ENCODE results near the gene FAM156B. TPM values are rescaled to one million over a fixed set of nuclear protein-coding genes. Genes with fewer than 3 reads are reported as not detected.
"Not testable (repeated sequence)": the region's sequence is repeated elsewhere in the genome, so short reads cannot be mapped to it uniquely, and the experiment has no call there.

The FAM156B gene
- total RNA-seq, 2 donors from 2014 or later = 10.6 to 12.6 TPM

DNA sequence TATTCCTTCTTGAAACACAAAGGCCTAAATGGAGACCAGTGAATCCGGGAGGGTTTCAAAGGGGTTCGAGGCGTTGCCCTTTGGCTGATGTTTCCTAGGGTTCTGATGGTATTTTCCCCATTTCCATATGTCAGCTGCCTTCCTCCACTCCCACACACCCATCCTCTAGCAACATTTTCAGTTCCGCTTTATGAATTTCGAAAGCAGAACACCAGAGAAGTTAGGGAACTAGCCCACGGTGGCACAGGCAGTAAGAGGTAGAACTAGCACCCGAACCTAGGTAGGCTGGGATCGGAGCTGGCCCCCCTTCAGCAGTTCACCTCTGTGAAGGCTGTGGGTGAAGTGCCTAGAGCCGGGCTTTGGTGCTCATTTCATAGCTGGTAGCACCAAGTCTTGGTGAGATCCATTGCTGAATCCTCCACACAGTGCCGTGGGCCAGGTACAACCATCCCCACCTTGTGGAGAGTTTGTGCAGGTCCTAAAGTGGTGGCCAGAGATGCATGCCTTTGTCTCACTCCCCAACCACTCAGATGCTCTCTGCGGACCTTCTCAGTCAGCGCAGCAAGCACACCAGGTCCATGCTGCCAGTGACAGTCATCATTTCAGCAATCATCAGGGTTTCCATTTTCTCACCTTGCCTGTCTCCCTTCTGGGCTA lies 12.3 kb downstream of the FAM156B start:
- ATAC-seq; DNase-seq; intact Hi-C loops (cut with DNase I, micrococcal nuclease): not testable (repeated sequence)

DNA sequence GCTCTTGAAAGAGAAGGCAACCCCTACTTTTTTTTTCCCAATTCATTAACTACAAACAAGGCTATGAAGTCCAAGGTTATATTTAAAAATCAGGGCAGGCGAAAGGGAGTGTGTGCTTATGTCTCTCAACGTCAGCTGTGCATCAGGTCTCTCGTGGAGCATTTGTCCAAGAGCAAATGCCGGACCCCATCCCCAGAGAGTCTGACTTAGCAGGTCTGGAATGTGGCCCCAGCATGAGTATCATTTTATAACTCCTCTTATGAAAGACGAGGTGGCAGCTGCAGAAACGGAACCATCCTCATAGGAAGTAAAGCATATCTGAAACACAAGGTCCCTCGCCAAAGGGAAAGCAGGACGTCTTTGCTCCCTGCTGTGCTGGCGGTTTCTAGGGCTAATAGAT lies 16.6 kb downstream of the FAM156B start:
- intact Hi-C loops (cut with DNase I, micrococcal nuclease); DNase-seq; ATAC-seq: not testable (repeated sequence)

DNA sequence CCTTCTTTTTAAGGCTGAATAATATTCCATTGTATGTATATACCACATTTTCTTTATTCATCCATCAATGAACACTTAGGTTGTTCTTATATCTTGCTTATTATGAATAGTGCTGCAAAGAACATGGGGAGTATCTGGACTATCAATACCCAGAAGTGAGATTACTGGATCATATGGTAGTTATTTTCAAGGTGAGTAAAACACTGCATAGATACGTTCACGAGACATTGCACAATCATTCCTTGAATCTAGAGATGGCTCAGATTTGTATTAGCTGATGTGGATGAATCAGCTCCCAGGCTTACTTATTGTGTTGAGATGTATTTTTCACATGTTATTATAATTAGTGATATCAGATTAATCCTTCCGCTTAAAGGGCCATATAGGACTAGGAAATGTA lies 17.6 kb downstream of the FAM156B start:
- ATAC-seq; DNase-seq; intact Hi-C loops (cut with DNase I, micrococcal nuclease): not testable (repeated sequence)

DNA sequence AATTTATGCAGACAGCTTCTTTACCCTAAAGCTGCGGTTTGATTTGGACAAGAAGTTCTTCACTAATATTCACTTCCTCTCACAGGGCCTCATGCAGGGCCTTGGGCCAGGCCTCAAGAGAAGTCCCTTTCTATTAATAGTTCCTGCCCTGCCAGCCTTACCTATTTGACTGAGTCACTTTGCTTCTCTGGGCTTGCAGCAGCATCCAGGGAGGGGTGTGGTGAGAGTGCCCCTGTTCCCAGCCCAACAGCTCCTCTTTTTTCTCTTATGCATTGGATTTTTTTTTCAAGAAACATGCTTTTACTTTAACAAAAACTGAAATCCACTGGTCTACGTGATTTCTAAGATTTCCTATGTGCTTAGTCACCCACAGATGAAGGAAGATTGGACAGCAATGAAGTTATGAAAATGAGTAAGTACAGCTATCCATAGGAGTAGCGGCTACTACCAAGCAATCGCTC lies 26.7 kb downstream of the FAM156B start:
- intact Hi-C loops (cut with DNase I, micrococcal nuclease) = no loop called here
- DNase-seq = no peak

DNA sequence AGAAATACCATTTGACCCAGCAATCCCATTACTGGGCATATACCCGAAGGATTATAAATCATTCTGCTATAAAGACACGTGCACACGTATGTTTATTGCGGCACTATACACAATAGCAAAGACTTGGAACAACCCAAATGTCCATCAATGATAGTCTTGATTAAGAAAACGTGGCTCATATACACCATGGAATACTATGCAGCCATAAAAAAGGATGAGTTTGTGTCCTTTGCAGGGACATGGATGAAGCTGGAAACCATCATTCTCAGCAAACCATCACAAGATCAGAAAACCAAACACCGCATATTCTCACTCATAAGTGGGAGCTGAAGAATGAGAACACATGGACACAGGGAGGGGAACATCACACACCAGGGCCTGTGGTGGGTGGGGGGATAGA lies 33.1 kb downstream of the FAM156B start:
- DNase-seq; ATAC-seq; intact Hi-C loops (cut with DNase I, micrococcal nuclease): not testable (repeated sequence)

More for the DNA sequence above, 26.7 kb downstream of the FAM156B start:
- no peak for ATAC-seq

DNA sequence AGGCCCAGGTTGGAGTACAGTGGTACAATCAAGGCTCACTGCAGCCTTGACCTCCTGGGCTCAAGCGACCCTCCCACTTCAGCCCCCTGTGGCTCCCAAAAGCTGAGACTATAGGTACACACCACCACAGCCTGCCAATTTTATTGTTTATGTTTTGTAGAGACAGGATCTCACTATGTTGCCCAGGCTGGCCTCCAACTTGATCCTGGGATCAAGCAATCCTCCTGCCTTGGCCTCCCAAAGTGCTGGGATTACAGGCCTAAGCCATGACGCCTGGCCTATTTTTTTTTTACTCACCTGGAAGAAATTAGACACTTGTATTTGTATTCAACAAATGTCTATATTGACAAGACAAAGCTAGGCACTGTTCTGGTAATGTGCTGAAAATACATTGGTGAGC lies 36.1 kb downstream of the FAM156B start:
- DNase-seq = no peak
- intact Hi-C loops (cut with DNase I, micrococcal nuclease) = no loop called here
- ATAC-seq = no peak

DNA sequence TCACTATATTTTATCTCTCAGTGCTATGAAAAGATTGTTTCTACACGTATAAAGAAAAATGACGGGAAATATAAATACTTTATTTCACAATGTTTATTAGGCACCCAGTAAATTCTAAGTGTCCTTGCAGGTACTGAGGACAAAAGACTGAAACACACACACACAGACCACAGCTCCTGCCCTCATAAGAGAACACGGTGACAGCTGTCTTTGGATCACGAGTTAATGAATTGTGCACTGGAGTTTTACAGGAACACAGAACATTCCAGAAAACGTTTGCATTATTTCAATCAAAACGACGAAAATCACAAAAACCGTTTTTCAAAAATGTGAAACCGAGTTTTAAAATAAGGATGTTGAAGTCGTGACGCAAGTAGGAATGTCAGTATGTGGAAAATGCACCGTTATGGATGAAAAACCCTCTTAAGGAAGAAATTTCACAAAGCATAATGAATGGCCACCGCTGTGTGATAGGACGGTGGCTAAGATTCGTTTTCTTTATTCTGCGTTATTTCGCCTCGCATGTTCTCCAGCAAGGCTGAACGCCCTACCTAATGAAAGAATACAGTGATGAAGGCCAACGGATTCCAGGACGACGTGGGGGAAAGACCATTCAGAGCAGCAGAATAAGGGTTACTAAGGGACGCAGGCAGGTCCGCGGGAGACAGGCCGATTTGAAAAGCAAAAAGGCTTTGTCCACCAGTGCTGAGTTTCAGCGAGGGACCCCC lies 37.0 kb downstream of the FAM156B start:
- DNase-seq (no peak), ATAC-seq (no peak)
- intact Hi-C loops (cut with DNase I, micrococcal nuclease) = no loop called here

DNA sequence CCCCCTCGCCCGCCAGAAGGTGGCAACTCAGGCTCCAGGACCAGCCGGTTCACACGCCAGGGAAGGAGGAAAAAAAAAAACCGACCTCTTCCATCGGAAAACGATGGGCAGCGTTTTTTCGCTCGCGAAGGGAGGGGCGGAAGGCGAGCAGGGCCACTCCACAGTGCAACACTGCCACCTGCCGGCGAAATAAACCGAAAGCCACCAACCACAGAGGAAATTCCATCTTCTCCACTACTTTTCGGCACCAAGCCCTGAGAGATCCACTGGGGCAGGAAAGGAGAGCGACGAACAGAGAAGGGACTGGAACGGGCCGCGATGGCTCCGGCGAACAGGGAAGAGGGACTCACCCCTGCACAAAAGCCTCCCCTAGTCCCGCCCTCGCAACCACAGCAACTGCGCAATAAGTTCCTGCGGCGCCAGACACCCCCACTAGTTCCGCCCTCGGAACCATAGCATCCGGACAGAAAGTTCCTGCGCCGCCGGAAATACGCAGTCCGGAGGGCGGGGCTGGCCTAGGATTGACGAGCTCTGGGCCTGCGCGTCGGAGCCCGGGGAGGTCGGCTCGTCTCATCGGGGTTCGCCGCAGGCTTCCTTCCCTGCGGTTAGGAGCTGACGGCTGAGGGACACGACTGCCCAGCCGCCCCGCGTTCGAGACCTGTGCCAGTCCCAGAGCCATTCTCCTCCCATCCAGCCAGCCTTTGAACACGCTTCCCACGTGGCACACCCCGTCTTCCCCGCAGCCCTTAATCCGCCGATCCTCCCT lies 37.8 kb downstream of the FAM156B start:
- intact Hi-C loops (cut with DNase I, micrococcal nuclease) = no loop called here
- ATAC-seq (peak; percentile 97), DNase-seq (peak; percentile 96 to 99)

DNA sequence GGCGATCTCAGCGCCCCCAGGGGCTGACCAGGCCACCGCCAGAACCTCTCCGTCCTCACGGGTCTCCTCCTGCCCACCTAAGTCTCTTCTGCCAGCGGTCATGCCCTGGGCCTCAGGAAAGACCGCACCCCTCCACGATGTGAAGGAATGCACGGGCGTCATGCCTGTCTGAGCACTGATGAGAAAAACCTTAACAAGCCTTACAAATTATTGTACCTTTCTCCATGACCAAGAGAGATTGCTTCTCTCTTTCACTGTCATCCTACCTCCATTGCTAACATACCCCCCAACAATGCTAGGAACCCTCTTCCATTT lies 38.3 kb downstream of the FAM156B start:
- ATAC-seq = peak; percentile 30
- DNase-seq; intact Hi-C loops (cut with DNase I, micrococcal nuclease): not testable (repeated sequence)

DNA sequence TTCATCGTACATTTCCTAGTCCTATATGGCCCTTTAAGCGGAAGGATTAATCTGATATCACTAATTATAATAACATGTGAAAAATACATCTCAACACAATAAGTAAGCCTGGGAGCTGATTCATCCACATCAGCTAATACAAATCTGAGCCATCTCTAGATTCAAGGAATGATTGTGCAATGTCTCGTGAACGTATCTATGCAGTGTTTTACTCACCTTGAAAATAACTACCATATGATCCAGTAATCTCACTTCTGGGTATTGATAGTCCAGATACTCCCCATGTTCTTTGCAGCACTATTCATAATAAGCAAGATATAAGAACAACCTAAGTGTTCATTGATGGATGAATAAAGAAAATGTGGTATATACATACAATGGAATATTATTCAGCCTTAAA lies 43.6 kb downstream of the FAM156B start:
- DNase-seq; ATAC-seq; intact Hi-C loops (cut with DNase I, micrococcal nuclease): not testable (repeated sequence)

DNA sequence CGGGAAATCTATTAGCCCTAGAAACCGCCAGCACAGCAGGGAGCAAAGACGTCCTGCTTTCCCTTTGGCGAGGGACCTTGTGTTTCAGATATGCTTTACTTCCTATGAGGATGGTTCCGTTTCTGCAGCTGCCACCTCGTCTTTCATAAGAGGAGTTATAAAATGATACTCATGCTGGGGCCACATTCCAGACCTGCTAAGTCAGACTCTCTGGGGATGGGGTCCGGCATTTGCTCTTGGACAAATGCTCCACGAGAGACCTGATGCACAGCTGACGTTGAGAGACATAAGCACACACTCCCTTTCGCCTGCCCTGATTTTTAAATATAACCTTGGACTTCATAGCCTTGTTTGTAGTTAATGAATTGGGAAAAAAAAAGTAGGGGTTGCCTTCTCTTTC lies 44.6 kb downstream of the FAM156B start:
- DNase-seq; ATAC-seq; intact Hi-C loops (cut with DNase I, micrococcal nuclease): not testable (repeated sequence)

DNA sequence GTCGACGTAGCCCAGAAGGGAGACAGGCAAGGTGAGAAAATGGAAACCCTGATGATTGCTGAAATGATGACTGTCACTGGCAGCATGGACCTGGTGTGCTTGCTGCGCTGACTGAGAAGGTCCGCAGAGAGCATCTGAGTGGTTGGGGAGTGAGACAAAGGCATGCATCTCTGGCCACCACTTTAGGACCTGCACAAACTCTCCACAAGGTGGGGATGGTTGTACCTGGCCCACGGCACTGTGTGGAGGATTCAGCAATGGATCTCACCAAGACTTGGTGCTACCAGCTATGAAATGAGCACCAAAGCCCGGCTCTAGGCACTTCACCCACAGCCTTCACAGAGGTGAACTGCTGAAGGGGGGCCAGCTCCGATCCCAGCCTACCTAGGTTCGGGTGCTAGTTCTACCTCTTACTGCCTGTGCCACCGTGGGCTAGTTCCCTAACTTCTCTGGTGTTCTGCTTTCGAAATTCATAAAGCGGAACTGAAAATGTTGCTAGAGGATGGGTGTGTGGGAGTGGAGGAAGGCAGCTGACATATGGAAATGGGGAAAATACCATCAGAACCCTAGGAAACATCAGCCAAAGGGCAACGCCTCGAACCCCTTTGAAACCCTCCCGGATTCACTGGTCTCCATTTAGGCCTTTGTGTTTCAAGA lies 48.8 kb downstream of the FAM156B start:
- intact Hi-C loops (cut with DNase I, micrococcal nuclease); ATAC-seq; DNase-seq: not testable (repeated sequence)

DNA sequence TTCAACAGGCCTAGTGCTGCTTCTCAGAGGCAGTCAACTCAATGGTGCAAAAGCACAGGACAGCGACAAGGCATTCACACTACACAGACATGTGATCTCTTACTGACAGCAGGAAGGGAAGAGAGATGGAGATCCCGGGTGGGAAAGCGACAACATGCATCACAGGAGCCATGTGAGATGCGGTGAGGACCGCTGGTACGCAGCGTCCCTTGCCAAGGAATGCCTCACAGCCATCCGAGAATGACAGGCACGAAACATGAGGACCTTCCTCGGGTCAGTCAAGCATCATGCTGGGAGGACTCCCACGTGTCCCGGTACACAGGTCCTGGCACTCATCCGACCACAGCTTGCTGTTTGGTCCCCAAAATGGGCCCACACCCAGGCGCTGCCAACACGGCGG lies 50.4 kb downstream of the FAM156B start:
- DNase-seq; intact Hi-C loops (cut with DNase I, micrococcal nuclease); ATAC-seq: not testable (repeated sequence)

DNA sequence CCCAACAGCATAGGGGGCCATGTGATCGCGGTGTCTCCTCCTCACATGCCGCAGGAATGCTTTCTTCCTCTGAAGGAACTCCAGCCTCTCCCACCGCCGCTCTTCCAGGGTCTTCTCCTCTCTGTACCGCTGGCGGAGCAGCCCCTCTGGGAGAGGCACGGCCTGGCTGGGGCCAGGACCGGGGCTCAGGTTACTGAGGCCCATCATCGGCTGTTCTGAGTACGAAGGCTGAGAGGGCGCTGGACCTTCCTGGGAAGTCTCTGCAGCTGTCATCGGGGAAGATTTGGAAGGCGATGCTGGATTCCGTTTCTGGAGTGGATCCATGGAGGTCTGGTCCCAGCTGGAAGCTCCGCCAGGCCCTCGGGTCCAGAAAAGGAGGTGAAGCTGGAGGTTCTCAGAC lies 51.1 kb downstream of the FAM156B start:
- DNase-seq; intact Hi-C loops (cut with DNase I, micrococcal nuclease); ATAC-seq: not testable (repeated sequence)

DNA sequence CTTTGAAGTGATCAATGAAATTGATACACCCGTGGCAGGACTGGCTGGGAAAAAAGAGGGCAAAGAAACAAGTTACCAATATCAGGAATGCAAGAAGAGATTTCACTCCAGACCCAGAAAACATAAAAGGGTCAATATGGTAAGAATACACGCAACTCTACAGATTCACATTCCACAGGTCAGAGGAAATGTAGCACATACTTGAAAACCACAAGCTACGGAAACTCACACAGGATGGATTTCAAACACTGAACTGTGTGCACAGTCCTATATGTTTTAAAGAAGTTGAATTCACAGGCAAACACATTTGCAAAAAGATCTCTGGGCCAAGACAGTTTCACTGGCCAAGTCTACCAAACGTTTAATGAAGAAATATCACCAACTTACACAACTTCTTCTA lies 52.2 kb downstream of the FAM156B start:
- DNase-seq; intact Hi-C loops (cut with DNase I, micrococcal nuclease); ATAC-seq: not testable (repeated sequence)

DNA sequence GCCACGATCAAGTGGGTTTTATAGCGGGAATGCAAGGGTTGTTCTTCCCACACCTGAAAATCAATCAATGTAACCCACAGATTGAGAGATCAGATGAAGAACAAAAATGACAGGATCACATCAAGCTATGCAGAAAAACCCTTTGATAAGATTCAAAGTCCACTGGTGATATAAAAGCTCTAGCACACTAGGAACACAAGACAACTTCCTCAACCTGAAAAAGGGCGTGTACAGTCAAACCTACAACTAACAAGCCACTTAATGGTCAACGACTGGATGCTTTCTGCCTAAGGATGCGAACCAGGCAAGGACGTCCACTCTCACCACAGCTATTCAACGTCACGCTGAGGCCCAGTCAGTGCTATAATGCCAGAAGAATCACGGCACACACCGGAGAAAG lies 52.8 kb downstream of the FAM156B start:
- ATAC-seq = peak; percentile 95
- DNase-seq; intact Hi-C loops (cut with DNase I, micrococcal nuclease): not testable (repeated sequence)
